ENCODE measurements around the gene TMEM8B.
"Not testable (repeated sequence)": the region's sequence is repeated elsewhere in the genome, so short reads cannot be mapped to it uniquely, and the experiment has no call there.

TMEM8B gene

DNA sequence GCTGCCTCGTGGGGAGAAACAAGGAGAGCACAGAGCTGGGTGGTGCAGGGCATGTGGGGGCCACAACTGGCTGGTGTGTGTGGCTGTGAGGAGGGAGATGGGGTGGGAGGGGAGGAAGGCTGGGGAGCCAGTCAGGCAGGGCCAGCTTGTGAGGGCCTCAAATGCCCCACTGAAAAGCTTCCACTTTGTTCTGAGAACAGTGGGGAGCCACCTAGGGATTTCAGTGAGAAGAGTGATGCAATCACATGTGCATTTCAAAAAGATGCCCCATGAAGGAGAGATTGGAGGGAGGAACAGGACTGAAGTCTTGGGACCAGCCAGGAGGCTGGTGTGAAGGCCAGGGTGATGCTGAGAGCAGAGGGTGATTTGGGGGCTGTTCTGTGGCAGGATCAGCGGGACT lies 39.9 kb downstream of the TMEM8B start:
- DNase-seq (ENCODE audit: low read depth) = no peak

DNA sequence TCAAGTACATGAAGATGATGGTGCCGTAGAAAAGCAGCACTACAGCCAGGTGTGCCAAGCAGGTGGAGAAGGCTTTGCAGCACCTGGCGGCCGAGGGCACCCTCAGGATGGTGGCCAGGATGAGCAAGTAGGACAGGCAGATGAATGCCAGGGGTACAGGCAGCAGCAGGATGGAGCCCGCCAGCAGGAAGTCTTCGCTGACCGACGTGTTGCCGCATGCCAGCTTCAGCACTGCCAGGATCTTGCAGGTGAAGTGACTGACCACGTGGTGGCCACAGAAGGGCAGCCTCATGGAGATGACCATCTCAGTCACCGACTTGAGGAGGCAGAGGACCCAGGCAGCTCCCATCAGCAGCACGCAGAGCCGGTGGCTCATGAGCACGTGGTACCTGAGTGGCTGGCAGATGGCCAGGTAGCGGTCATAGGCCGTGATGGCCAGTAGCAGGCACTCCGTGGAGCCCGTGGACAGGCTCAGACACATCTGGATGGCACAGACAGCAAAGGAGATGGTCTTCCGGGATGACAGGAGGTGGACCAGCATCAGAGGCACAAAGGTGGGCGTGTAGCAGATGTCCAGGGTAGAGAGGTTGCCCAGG lies 40.7 kb downstream of the TMEM8B start:
- DNase-seq (ENCODE audit: low read depth) = no peak

DNA sequence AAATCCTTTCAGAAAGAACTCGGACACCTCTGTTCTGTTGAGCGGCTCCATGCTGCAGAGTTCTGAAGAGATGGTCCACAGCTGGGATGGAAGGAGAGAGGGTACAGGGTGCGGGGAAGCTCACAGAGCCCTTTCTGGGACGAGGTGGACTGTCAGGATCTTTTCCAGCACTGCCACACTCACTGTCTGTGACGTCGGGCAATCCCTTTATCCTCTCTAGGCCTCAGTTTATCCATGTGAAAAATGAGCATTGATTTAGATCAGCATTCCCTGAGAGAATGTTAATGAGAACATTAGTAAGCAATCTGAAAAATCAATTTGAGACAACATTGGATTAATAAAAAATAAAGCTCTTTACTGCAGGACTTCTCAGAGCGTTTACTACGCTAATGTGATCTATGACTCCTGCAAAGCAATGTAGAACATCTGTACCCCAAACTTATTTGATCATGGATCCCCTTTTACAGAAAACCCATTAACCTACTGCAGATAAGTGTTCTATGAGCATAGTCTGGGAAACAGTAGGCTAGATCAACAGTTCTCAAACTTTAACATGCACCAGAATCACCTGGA lies 41.4 kb downstream of the TMEM8B start, which contains the start of gene OR13J1:
Gene OR13J1, minus strand, starts transcription at position 51 of the 573 bp plus-strand sequence. Its CDS starts 0 bp downstream, at position 51.
- DNase-seq (ENCODE audit: low read depth) = no peak

DNA sequence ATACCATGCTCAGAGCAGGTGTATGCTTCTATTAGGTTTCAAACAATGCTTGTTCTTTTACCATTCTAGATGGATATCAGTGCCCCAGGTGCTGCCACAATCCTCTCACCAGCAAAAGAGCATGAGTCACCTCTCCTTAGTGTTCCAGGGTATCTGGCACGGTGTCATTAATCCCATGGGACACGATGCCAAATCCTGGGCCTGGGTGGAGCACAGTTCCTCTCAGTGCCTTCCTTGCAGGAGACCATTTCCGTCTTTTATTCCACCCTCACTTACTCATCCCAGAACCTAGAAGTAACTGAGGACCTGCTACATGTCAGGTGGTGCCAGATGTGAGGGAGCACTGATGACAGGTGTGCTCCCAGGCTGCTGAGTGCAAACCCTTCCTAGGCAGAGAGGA lies 42.5 kb downstream of the TMEM8B start:
- DNase-seq (ENCODE audit: low read depth) = no peak

DNA sequence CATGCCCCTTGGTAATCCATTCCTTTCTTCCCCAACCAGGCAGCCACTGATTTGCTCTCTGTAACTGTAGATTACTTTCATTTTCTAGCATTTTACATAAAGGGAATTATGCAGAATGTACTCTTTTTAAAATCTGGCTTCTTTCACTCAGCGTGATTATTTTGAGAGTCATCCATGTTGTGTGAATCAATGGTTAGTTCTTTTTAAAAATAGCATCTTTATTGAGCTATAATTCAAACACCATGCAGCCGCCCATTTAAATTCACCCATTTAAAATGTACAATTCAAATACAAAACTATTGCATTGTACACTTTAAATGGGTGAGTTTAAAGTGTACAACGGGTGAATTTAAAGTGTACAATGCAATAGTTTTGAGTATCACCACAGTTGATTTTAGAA lies 43.5 kb downstream of the TMEM8B start:
- DNase-seq (ENCODE audit: low read depth) = no peak

DNA sequence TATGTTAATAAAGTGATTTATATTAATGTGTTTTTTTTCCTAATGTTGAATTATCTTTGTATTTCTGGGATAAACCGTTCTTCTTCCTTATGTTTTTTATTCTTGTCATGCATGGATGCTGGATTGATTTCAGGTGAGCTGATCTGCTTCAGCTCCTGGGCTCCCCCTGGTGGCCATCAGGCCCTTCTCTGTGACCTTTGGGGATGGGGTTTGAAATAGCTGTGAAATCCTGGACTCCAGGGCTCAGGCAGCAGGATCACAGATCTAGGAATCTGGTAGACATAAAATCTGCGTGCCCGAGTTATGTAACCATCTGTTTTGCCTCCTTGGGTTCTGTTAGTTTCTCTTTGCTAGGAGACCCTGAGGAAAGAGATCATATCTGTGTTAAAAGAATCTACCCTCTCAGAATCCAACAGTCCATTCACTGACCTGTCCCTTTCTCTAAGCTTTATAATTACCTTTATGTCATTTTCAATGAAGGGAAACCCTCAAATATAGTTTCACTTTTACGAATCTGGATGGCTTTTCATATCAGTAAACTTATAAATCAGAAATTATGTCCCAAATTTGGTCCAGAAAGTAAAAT lies 53.3 kb downstream of the TMEM8B start:
- peak; percentile 76 for DNase-seq (ENCODE audit: low read depth)

DNA sequence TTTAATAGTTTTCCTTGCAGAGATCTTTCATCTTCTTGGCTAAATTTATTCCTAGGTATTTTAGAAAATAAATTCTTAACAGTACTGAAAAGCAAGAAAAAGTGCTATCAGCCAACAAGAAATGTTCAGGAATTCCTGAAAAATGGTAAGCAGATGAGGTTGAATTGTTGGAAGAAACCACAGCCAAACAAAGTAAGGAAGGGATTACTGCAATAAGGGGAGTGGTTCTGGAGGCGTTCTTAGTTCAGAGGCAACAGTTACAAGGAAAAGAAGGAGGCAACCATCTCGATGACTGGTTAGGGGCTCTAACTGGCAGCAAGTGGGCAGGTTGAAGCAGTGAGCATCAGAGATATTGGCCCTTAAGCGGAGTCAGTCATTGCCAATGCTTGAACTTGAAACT lies 54.0 kb downstream of the TMEM8B start:
- DNase-seq (ENCODE audit: low read depth) = peak; percentile 16

DNA sequence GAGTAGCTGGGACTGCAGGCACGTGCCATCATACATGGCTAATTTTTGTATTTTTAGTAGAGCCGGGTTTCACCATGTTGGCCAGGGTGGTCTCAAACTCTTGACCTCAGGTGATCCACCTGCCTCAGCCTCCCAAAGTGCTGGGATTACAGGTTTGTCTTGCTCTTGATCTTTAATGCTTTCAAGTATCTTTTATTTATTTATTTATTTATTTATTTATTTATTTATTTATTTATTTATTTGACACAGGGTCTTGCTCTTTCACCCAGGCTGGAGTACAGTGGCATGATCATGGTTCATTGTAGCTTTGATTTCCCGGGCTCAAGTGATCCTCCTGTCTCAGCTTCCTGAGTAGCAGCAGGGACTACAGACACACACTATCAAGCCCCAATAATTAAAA lies 55.9 kb downstream of the TMEM8B start:
- not testable (repeated sequence) for DNase-seq (ENCODE audit: low read depth)

DNA sequence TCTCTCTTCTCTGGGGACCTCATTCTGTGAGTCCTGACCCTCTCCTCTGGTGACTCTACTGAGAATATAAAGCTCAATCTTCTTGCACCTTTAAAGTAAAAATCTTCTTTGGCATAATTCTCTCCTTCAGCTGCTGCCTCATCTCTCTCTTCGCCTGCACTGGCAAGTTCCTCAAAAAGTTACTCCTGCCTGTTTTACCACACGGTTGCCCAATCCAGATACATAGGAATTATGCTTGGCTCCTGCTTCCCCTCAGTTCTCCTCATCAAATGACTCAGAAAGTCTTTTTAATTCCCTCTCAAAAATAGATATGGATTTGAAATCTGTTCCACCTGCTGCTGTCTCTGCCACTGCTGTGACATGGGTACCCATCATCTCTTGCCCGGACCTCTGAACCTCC lies 62.6 kb downstream of the TMEM8B start:
- DNase-seq (ENCODE audit: low read depth) = no peak

DNA sequence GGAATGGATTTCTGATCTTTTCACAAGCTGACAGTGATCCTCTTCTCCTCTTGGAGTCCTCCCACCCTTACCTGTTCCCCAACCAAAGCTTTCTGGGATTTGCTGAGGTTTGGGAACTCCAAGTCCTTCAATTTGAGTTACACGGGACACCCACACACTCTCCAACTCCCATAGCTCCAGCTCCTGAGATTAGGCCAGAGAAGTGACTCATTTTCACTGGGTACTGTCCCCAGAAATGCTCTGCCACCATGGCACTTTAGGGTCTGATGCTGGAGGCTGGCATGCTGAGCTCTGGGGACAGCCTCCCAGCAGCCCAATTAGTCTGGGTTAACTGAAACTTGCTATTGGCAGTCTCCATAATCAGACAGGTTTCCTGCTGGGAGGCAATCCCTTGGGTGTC lies 63.0 kb downstream of the TMEM8B start:
- no peak for DNase-seq (ENCODE audit: low read depth)

DNA sequence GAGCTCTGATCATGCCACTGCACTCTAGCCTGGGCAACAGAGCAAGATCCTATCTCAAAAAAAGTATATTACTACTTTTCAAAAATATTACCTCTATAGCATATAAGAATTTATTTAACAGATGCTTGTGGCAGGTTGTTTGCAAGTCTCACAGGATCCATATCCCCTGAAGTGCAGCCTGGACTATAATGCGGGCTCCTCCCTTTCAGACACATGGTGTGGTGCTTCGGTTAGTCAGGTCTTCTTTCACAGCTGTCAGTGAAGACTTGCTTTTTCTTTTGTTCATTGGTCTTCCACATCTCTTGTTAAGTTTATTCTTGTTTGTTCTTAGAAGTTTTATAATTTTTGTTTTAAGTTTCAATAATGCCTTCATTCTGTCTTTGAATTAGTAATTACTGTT lies 67.5 kb downstream of the TMEM8B start:
- DNase-seq (ENCODE audit: low read depth) = no peak

DNA sequence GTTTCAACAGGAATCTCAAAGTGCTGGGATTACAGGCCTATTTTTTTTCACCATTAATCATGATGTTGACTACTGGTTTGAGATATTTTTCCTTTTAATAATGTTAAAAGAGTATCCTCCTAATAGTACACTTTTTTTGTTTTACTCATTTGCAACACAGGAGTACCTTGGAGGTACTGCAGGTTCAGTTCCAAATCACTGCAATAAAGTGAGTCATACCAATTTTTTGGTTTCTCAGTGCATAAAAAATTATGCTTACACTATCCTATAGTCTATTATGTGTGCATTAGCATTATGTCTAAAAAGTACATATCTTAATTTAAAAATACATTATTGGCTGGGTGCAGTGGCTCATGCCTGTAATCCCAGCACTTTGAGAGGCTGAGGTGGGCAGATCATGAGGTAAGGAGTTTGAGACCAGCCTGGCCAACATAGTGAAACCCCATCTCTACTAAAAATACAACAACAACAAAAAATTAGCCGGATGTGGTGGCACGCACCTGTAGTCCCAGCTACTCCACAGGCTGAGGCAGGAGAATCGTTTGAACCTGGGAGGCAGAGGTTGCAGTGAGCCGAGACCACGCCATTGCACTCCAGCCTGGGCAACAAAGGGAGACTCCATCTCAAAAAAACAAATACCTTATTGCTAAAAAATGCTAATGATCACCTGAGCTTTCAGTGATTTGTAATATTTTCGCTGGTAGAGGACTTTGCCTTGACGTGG lies 68.5 kb downstream of the TMEM8B start:
- DNase-seq (ENCODE audit: low read depth) = not testable (repeated sequence)

DNA sequence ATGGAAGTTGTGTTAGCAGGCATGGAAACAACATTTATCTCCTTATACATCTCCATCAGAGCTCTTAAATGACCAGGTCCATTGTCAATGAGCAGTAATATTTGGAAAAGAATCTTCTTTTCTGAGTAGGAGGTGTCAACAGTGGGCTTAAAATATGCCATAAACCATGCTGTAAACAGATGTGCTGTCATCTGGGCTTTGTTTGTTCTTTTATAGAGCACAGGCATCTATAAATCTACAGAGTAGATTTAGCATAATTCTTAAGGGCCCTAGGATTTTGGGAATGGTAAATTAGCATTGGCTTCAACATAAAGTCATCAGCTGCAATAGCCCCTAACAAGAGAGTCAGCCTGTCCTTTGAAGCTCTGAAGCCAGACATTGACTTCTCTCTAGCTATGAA lies 69.3 kb downstream of the TMEM8B start:
- DNase-seq (ENCODE audit: low read depth) = no peak

DNA sequence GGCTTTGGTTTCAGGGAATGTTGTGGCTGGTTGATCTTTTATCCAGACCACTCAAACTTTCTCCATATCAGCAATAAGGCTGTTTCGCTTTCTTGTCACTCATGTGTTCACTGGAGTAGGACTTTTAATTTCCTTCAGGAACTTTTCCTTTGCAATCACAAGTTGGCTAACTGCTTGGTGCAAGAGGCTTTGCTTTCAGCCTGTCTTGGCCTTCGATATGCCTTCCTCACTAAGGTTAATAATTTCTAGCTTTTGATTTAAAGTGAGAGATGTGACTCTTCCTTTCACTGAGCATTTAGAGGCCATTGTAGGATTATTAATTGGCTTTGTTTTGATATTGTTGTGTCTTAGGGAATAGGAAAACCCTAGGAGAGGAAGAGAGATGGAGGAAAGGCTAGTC lies 70.0 kb downstream of the TMEM8B start:
- no peak for DNase-seq (ENCODE audit: low read depth)

DNA sequence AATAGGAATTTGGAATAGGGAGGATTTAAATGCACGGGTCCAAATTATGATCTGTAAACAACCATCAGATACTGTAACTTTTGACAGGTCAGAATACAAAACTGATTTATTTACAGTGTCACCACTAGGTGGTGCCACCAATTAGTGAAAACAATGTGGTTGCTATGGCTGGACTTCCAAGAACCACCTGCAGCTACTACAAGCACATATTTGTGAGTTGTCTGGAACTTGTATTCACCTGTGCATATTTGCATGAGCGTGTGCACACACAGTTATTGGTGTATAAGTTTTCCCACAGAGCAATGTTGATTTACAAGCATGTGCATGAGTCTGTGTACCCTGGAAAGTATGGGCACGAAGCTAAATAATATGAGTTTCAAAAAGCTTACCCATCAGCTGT lies 74.0 kb downstream of the TMEM8B start:
- DNase-seq (ENCODE audit: low read depth) = peak; percentile 65

DNA sequence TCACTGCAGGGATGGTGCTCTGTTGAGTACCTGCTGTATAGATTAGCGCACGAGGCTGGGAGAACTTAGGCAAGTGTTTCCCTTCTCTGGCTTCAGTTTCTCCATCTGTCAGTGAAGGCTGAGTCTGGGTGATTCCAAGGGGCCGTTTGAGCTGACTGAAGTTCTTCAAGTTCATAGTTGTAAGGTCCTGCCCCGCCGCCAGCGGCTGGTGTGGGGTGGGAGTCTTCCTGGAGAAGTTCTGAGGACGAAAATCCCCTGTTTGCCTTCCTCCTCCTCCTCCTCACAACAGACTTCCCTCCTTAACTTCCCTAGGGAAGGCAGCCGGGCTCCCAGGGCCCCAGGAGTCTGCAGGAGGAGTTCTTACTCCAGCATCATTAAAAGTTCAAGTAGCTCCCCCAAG lies 75.3 kb downstream of the TMEM8B start:
- no peak for DNase-seq (ENCODE audit: low read depth)

DNA sequence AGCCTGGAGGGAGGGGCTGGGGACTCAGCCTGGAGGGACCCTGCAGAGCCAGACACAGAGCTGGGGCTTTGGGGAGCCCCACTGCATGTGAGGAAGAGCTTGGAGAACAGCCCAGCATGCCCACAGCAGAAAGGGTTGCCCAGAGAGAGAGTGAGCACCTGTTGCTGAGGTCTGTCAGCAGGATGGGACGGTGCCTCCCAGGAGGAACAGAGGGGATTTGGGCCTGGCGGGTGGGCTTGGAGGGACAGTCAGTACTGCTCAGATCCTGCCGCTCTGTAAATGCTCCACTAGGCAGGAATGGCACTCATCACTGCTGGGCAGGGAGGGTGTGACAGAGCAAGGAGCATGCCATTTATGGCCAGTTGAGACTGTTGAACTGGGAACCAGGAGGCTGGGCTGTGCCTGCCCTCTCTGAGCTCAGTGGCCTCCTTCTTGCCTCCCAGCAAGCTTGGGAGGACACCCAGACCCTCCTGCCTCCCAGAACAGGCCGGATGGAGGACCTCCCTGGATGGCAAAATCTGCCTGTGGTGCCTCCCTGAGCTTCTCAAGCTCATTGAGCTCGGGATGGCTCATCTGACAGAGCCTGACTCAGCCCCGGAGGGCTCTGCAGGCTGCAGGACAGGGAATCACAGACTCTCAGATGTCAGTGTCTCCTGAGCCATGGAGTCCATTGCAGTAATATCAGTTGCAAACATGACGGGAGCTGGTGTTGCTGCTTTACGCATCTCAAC lies 76.2 kb downstream of the TMEM8B start:
- peak; percentile 78 for DNase-seq (ENCODE audit: low read depth)

DNA sequence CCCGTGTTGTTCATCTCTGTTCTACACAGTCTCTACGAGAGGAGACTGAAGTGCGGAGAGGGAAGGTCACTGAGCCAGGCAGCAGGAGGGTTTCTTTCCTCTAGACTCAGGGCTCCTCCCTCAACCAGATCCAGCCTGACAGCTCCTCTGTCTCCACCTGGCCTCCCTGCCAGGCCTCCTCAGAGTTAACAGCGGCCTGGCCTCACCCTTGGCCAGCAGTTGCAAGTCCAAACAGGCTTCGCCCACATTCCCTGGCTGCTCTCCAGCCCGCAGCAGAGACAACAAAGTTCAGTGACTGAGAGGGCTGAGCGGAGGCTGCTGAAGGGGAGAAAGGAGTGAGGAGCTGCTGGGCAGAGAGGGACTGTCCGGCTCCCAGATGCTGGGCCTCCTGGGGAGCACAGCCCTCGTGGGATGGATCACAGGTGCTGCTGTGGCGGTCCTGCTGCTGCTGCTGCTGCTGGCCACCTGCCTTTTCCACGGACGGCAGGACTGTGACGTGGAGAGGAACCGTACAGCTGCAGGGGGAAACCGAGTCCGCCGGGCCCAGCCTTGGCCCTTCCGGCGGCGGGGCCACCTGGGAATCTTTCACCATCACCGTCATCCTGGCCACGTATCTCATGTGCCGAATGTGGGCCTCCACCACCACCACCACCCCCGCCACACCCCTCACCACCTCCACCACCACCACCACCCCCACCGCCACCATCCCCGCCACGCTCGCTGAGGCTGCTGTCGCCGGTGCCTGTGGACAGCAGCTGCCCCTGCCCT lies 77.1 kb downstream of the TMEM8B start, which contains the start of gene HRCT1:
Gene HRCT1, plus strand, starts transcription at position 291 of the 768 bp plus-strand sequence. Its CDS starts 86 bp downstream, at position 377.
- peak; percentile 96 for DNase-seq (ENCODE audit: low read depth)

DNA sequence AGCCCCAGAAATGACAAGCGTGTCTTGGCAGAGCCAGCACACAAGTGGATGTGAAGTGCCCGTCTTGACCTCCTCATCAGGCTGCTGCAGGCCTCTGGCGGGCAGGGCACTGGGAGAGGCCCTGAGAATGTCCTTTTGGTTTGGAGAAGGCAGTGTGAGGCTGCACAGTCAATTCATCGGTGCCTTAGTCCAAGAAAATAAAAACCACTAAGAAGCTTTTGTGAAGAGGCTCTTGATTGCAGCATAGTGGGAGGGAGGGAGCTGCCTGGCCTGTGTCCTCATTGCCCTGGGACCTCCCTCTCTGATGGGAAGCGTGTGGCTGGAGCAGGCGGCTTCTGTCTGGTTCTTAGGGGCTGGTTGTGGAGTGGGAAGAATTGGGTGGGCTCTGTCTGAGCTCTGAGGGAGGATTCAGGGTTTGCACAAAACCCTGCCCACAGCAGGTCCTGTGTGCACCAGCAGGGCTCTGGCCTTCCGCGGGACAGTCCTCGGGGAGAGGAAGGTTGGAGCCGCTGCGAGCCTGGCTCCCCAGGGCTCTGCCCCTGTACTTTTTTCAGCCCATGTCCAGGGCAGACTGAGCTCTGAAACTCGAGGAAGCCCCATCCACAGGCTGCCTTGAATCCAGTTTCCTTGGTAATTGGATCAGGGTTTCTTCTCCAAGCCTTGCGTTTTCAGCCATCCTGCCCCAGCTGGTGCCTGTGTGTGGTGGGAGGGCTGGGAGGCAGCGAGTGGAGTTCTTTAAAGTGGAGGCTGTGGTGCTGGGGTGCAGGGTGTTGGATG lies 78.1 kb downstream of the TMEM8B start:
- DNase-seq (ENCODE audit: low read depth) = peak; percentile 89

DNA sequence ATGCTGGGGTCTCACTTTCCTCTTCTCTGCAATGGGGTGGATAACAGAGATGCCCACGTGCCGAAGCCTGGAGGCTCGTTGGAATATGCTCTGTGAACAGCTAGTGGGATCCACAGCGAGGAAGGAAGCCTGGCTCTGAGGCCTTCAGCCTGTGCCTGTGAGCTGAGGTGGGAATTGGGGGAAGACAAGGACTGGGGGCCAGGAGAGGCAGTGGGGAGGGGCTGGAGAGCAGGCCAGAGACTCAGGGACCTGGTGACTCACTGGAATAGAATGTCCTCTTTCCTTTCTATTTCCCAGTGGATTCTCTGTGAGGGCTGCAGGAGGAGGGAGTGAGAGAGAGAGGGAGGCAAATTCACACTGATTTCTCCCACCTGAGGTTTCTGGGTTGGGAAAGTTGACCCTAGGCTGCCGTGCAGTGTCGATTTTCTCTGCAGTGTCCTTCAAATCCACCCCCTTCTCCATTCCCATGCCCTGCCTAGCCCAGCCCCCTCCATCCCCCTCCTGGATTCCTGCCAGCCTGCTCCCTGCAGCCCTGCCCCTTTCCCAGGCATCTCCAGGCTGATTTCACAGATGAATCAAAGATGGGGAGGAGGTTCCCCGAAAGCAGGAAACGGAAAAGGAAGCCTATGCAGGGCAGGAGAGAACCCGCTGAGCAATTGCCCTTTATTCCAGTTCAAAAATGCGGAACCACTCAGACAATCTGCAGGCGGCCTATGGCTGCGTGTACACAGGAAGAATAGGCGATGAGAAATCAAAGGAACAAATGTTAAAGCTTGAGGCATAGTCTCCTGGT lies 78.9 kb downstream of the TMEM8B start:
- DNase-seq (ENCODE audit: low read depth) = peak; percentile 95
